ENCODE measurements around the gene SPATA22. TPM values are rescaled to one million over a fixed set of nuclear protein-coding genes. Genes with fewer than 3 reads are reported as not detected.

SPATA22 gene
- total RNA-seq, 1 experiment from 2014 or later, result not detected

- Histone ChIP-seq H3K9me2 (replicated peaks; ENCODE audit: low read length) (no peaks in the 10 kb centered on the region), H3K9ac (ENCODE audit: low read length) (no peak overlapping the region), H3K9me3 (ENCODE audit: low read length) (no peaks in the 10 kb centered on the region), H4K20me1 (ENCODE audit: low read length) (no peaks in the 10 kb centered on the region), H3F3A (ENCODE audit: low read length, unreplicated experiment) (no peaks in the 10 kb centered on the region), H3K27ac (ENCODE audit: low read length) (no peak overlapping the region), H3K27me3 (ENCODE audit: low read length) (no peaks in the 10 kb centered on the region), H3K36me3 (ENCODE audit: low read depth, low read length) (no peaks in the 10 kb centered on the region), H2AFZ (ENCODE audit: low read length) (no peak overlapping the region), H3K4me2 (ENCODE audit: low read length) (no peak overlapping the region), H3K4me1 (ENCODE audit: insufficient read depth, low read length) (no peaks in the 10 kb centered on the region), H3K4me3 (ENCODE audit: low read length) (no peak overlapping the region), H3K79me2 (ENCODE audit: low read length) (no peaks in the 10 kb centered on the region)
- BruUV-seq (replicated peaks), result no TSS peak
- ATAC-seq (no peak), DNase-seq (no peak)
- TF ChIP-seq CTCF (conservative IDR thresholded peaks at IDR 0.05; ENCODE audit: low read depth, low read length) (no peak), EZH2 (IDR thresholded peaks at IDR 0.05; ENCODE audit: low read length, unreplicated experiment) (no peak), EZH2phosphoT487 (IDR thresholded peaks at IDR 0.05; ENCODE audit: borderline replicate concordance, low read length) (no peak)
- intact Hi-C loops (cut with micrococcal nuclease), result no loop called here
- CTCF ChIA-PET, result no interaction called here
- POLR2A ChIA-PET (ENCODE audit: unreplicated experiment), result no interaction called here
Observed at GRCh38 chr17:3510090-3510489, 38.5 kb upstream of the SPATA22 start.

- intact Hi-C loops (cut with micrococcal nuclease), result no loop called here
- Histone ChIP-seq H4K20me1 (ENCODE audit: low read length) (no peaks in the 10 kb centered on the region), H3F3A (ENCODE audit: low read length, unreplicated experiment) (no peaks in the 10 kb centered on the region), H3K36me3 (ENCODE audit: low read depth, low read length) (no peaks in the 10 kb centered on the region), H3K9me3 (ENCODE audit: low read length) (no peaks in the 10 kb centered on the region), H3K27me3 (ENCODE audit: low read length) (no peaks in the 10 kb centered on the region), H3K27ac (ENCODE audit: low read length) (no peak overlapping the region), H3K4me2 (ENCODE audit: low read length) (no peak overlapping the region), H3K9ac (ENCODE audit: low read length) (no peak overlapping the region), H3K4me3 (ENCODE audit: low read length) (no peak overlapping the region), H3K79me2 (ENCODE audit: low read length) (no peaks in the 10 kb centered on the region), H3K9me2 (replicated peaks; ENCODE audit: low read length) (no peaks in the 10 kb centered on the region), H2AFZ (ENCODE audit: low read length) (no peak overlapping the region), H3K4me1 (ENCODE audit: insufficient read depth, low read length) (no peaks in the 10 kb centered on the region)
- ATAC-seq (no peak), DNase-seq (no peak)
- no TSS peak for BruUV-seq (replicated peaks)
- ChIA-PET CTCF (no interaction called here), POLR2A (ENCODE audit: unreplicated experiment) (no interaction called here)
- TF ChIP-seq EZH2phosphoT487 (IDR thresholded peaks at IDR 0.05; ENCODE audit: borderline replicate concordance, low read length), result no peak
- TF ChIP-seq CTCF (conservative IDR thresholded peaks at IDR 0.05; ENCODE audit: low read depth, low read length), result no peak
- no peak for TF ChIP-seq EZH2 (IDR thresholded peaks at IDR 0.05; ENCODE audit: low read length, unreplicated experiment)
Observed at GRCh38 chr17:3507869-3508268, 36.2 kb upstream of the SPATA22 start.

- Histone ChIP-seq H3K79me2 (ENCODE audit: low read length) (no peaks in the 10 kb centered on the region), H3K27me3 (ENCODE audit: low read length) (no peaks in the 10 kb centered on the region), H3K9ac (ENCODE audit: low read length) (no peak overlapping the region), H3K4me2 (ENCODE audit: low read length) (no peak overlapping the region), H3K9me3 (ENCODE audit: low read length) (no peaks in the 10 kb centered on the region), H2AFZ (ENCODE audit: low read length) (no peak overlapping the region), H3K4me3 (ENCODE audit: low read length) (no peak overlapping the region), H3K27ac (ENCODE audit: low read length) (no peak overlapping the region), H3K9me2 (replicated peaks; ENCODE audit: low read length) (no peaks in the 10 kb centered on the region), H3K36me3 (ENCODE audit: low read depth, low read length) (no peaks in the 10 kb centered on the region), H4K20me1 (ENCODE audit: low read length) (no peaks in the 10 kb centered on the region), H3F3A (ENCODE audit: low read length, unreplicated experiment) (no peaks in the 10 kb centered on the region), H3K4me1 (ENCODE audit: insufficient read depth, low read length) (no peaks in the 10 kb centered on the region)
- no peak for ATAC-seq
- ChIA-PET CTCF (no interaction called here), POLR2A (ENCODE audit: unreplicated experiment) (no interaction called here)
- no peak for TF ChIP-seq EZH2phosphoT487 (IDR thresholded peaks at IDR 0.05; ENCODE audit: borderline replicate concordance, low read length)
- TF ChIP-seq CTCF (conservative IDR thresholded peaks at IDR 0.05; ENCODE audit: low read depth, low read length), result no peak
- TF ChIP-seq EZH2 (IDR thresholded peaks at IDR 0.05; ENCODE audit: low read length, unreplicated experiment), result no peak
- DNase-seq, result no peak
- no TSS peak for BruUV-seq (replicated peaks)
- intact Hi-C loops (cut with micrococcal nuclease), result no loop called here
Observed at GRCh38 chr17:3507071-3507470, 35.5 kb upstream of the SPATA22 start.
